ENCODE results near the gene PRSS12.

The PRSS12 gene

GRCh38 chr4:118354913-118355312 lies 2.1 kb upstream of the PRSS12 start:
- no peak for DNase-seq

GRCh38 chr4:118353534-118354030 lies 779 bp upstream of the PRSS12 start:
- no peak for DNase-seq

- no peak for DNase-seq
These were observed 664 bp downstream of the PRSS12 start for GRCh38 chr4:118351851-118352827.

- no peak for DNase-seq
These were observed 1.8 kb downstream of the PRSS12 start for GRCh38 chr4:118350961-118351360.

- DNase-seq = no peak
These were observed 3.9 kb downstream of the PRSS12 start for GRCh38 chr4:118348886-118349285.

GRCh38 chr4:118346495-118346894 lies 6.3 kb downstream of the PRSS12 start:
- DNase-seq = no peak

- DNase-seq = no peak
These were observed 7.0 kb downstream of the PRSS12 start for GRCh38 chr4:118345813-118346212.

GRCh38 chr4:118344801-118345200 lies 8.0 kb downstream of the PRSS12 start:
- no peak for DNase-seq

GRCh38 chr4:118343501-118343900 lies 9.3 kb downstream of the PRSS12 start:
- no peak for DNase-seq

GRCh38 chr4:118340109-118340508 lies 12.7 kb downstream of the PRSS12 start:
- DNase-seq = no peak

- no peak for DNase-seq
These were observed 13.6 kb downstream of the PRSS12 start for GRCh38 chr4:118338981-118339765.

GRCh38 chr4:118338518-118338917 lies 14.3 kb downstream of the PRSS12 start:
- DNase-seq = no peak

- no peak for DNase-seq
These were observed 14.8 kb downstream of the PRSS12 start for GRCh38 chr4:118337954-118338353.

GRCh38 chr4:118335774-118336173 lies 17.0 kb downstream of the PRSS12 start:
- no peak for DNase-seq

- no peak for DNase-seq
These were observed 17.5 kb downstream of the PRSS12 start for GRCh38 chr4:118335324-118335723.

GRCh38 chr4:118331352-118331751 lies 21.5 kb downstream of the PRSS12 start:
- DNase-seq = no peak

GRCh38 chr4:118329849-118330248 lies 23.0 kb downstream of the PRSS12 start:
- DNase-seq = no peak

GRCh38 chr4:118327554-118328241 lies 25.1 kb downstream of the PRSS12 start:
- DNase-seq = no peak

GRCh38 chr4:118326585-118326984 lies 26.2 kb downstream of the PRSS12 start:
- DNase-seq = peak; percentile 9

- no peak for DNase-seq
These were observed 27.4 kb downstream of the PRSS12 start for GRCh38 chr4:118325431-118325830.

- no peak for DNase-seq
These were observed 29.8 kb downstream of the PRSS12 start for GRCh38 chr4:118322831-118323502.

- DNase-seq = no peak
These were observed 33.9 kb downstream of the PRSS12 start for GRCh38 chr4:118318931-118319330.

Data from suppressor macrophage treated with lipopolysaccharide for 4 hours (primary cell).